ENCODE data around the gene SHISAL1.

SHISAL1 gene

GRCh38 chr22:44295406-44295805 is 17.3 kb downstream of the SHISAL1 start:
- Histone ChIP-seq H3K4me1 (ENCODE audit: low read depth, poor library complexity, severe bottlenecking) (no peaks in the 10 kb centered on the region), H3K4me2 (no peak overlapping the region), H3K27me3 (ENCODE audit: insufficient read depth, low read depth) (no peaks in the 10 kb centered on the region; the same call in 1 of the 2 replicates), H2AFZ (ENCODE audit: low read depth) (no peak overlapping the region), H3K27ac (no peak overlapping the region), H3K36me3 (ENCODE audit: insufficient read depth) (no peaks in the 10 kb centered on the region), H3K4me3 (IDR thresholded peaks at IDR 0.05; ENCODE audit: insufficient read depth, low read depth, low read length) (no peak overlapping the region), H3K79me2 (ENCODE audit: insufficient read depth, low read depth) (no peaks in the 10 kb centered on the region), H4K20me1 (ENCODE audit: insufficient read depth) (no peaks in the 10 kb centered on the region), H3K9ac (no peak overlapping the region)
- TF ChIP-seq CTCF (conservative IDR thresholded peaks at IDR 0.05; ENCODE audit: low read depth, low read length): no peak

- H3K4me1 ChIP-seq (ENCODE audit: low read depth, poor library complexity, severe bottlenecking): no peaks in the 10 kb centered on the region
- no peaks in the 10 kb centered on the region for H4K20me1 ChIP-seq (ENCODE audit: insufficient read depth)
- H3K9ac ChIP-seq: no peak overlapping the region
- no peaks in the 10 kb centered on the region for H3K79me2 ChIP-seq (ENCODE audit: insufficient read depth, low read depth)
- no peak overlapping the region for H3K4me3 ChIP-seq (IDR thresholded peaks at IDR 0.05; ENCODE audit: insufficient read depth, low read depth, low read length)
- no peak overlapping the region for H3K4me2 ChIP-seq
- no peaks in the 10 kb centered on the region for H3K36me3 ChIP-seq (ENCODE audit: insufficient read depth)
- H3K27ac ChIP-seq: no peak overlapping the region
- TF ChIP-seq CTCF (conservative IDR thresholded peaks at IDR 0.05; ENCODE audit: low read depth, low read length): no peak
- H3K27me3 ChIP-seq (ENCODE audit: insufficient read depth, low read depth): no peaks in the 10 kb centered on the region; the same call in 1 of the 2 replicates
- H2AFZ ChIP-seq (ENCODE audit: low read depth): no peak overlapping the region
Measured at GRCh38 chr22:44293876-44294275, 18.9 kb downstream of the SHISAL1 start.

- no peaks in the 10 kb centered on the region; the same call in 1 of the 2 replicates for H3K27me3 ChIP-seq (ENCODE audit: insufficient read depth, low read depth)
- H4K20me1 ChIP-seq (ENCODE audit: insufficient read depth): no peaks in the 10 kb centered on the region
- no peaks in the 10 kb centered on the region for H3K79me2 ChIP-seq (ENCODE audit: insufficient read depth, low read depth)
- H3K4me3 ChIP-seq (IDR thresholded peaks at IDR 0.05; ENCODE audit: insufficient read depth, low read depth, low read length): no peak overlapping the region
- no peaks in the 10 kb centered on the region for H3K36me3 ChIP-seq (ENCODE audit: insufficient read depth)
- H3K4me1 ChIP-seq (ENCODE audit: low read depth, poor library complexity, severe bottlenecking): no peaks in the 10 kb centered on the region
- H2AFZ ChIP-seq (ENCODE audit: low read depth): no peak overlapping the region
- TF ChIP-seq CTCF (conservative IDR thresholded peaks at IDR 0.05; ENCODE audit: low read depth, low read length): no peak
- no peak overlapping the region for H3K4me2 ChIP-seq
- H3K9ac ChIP-seq: no peak overlapping the region
- no peak overlapping the region for H3K27ac ChIP-seq
Measured at GRCh38 chr22:44293034-44293433, 19.7 kb downstream of the SHISAL1 start.

GRCh38 chr22:44292521-44292920 is 20.2 kb downstream of the SHISAL1 start:
- H3K4me3 ChIP-seq (IDR thresholded peaks at IDR 0.05; ENCODE audit: insufficient read depth, low read depth, low read length): no peak overlapping the region
- H3K4me1 ChIP-seq (ENCODE audit: low read depth, poor library complexity, severe bottlenecking): no peaks in the 10 kb centered on the region
- no peak overlapping the region for H3K27ac ChIP-seq
- TF ChIP-seq CTCF (conservative IDR thresholded peaks at IDR 0.05; ENCODE audit: low read depth, low read length): no peak
- H3K36me3 ChIP-seq (ENCODE audit: insufficient read depth): no peaks in the 10 kb centered on the region
- H2AFZ ChIP-seq (ENCODE audit: low read depth): no peak overlapping the region
- no peaks in the 10 kb centered on the region for H4K20me1 ChIP-seq (ENCODE audit: insufficient read depth)
- no peak overlapping the region for H3K9ac ChIP-seq
- no peaks in the 10 kb centered on the region; the same call in 1 of the 2 replicates for H3K27me3 ChIP-seq (ENCODE audit: insufficient read depth, low read depth)
- no peaks in the 10 kb centered on the region for H3K79me2 ChIP-seq (ENCODE audit: insufficient read depth, low read depth)
- no peak overlapping the region for H3K4me2 ChIP-seq

Data from KMS-11 (cell line).